HG03378 (cell line): Measurements from ENCODE around the gene SNX27.
"Not testable (repeated sequence)": the region's sequence is repeated elsewhere in the genome, so short reads cannot be mapped to it uniquely, and the experiment has no call there.

Experiments
- ATAC-seq: cut with Tn5 transposase; IDR thresholded peaks from one replicate; pipeline ENCODE4 v1.9.1; 2021; ENCODE audit warnings: mild to moderate bottlenecking, moderate library complexity; ENCODE audit not compliant: unreplicated experiment

Gene SNX27

DNA sequence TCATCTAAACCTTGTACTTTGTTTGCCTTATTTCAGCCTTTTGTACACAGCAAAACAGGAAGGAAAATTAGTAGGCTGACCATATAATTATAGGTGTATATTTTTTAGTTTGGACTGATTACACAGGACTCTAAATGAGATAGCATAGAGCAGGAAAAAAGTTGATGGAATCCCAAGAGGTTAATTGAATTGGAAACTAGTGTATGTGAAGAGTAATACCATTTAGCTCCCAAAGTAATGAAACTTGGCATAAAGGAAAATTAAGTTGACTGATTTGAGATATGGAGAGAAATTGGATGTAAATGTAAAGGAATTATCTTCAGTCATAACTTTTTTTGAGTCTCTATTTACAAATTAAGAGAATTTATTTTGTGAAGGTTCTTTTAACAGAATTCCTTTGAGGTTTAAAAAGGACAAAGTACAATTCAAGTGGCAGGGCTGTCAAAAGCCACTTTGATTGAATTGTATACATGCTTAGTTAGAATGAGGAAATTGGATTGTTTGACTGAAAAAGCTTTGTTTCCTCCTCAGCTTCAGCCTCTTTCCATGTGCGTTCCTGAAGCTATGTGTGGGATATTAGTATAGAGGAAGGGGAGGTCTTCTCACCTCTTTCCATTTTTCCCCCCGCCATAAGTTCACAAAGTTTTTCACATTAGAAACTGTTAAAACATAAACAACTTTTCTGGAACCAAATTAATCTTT, 26.4 kb downstream of the SNX27 start:
- ATAC-seq = no peak

DNA sequence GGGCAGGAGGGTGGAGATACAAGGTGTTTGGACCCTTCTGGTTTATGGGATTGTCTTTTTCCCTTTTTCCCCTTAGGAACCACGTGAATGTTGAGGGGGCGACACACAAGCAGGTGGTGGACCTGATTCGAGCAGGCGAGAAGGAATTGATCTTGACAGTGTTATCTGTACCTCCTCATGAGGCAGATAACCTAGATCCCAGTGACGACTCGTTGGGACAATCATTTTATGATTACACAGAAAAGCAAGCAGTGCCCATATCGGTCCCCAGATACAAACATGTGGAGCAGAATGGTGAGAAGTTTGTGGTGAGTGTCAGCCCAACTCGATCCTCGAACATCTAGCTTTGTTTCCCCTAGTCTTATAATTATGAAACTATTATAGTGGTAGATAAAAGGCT, 27.0 kb downstream of the SNX27 start:
- no peak for ATAC-seq

DNA sequence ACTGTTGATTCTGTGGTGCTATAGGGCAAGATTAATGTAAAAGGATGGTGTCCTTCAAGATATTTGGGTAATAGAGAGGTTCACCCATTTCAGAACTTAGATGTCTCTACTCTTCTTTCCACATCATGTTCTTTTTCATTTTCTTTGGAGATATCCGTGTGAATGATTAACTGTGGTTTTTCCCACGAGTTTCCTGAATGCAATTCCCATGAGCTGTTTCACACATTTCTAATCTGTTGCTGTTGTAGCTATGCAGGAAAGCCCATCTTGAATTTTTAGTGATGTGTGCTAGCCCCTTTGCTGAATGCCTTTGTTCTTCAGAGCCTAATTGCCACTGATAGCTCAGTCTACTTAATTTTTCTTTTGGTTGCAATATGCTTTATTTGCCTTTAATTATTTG, 27.6 kb downstream of the SNX27 start:
- ATAC-seq = no peak

DNA sequence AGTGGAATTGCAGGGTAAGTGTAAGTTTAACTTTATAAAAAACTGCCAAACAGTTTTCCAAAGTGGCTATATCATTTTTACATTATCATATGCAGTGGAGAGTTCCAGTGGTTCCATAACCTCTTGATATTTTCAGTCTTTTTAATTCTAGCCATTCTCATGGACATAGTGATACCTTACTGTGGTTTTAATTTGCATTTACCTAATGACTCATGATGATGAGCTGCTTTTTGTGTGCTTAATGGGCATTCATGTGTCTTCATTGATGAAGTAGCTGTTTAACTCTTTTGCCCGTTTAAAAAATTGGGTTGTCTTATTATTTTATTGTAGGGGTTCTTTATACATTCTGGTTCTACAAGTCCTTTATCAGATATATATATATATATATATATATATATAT, 29.4 kb downstream of the SNX27 start:
- no peak for ATAC-seq

DNA sequence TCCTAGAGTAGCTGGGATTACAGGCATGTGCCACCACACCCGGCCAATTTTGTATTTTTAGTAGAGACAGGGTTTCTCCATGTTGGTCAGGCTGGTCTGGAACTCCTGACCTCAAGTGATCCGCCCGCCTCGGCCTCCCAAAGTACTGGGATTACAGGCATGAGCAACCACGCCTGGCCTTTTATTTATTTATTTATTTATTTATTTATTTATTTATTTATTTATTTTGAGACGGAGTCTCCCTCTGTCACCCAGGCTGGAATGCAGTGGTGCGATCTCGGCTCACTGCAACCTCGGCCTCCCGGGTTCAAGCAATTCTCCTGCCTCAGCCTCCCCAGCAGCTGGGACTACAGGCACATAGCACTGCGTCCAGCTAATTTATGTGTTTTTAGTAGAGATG, 31.2 kb downstream of the SNX27 start:
- ATAC-seq = not testable (repeated sequence)

DNA sequence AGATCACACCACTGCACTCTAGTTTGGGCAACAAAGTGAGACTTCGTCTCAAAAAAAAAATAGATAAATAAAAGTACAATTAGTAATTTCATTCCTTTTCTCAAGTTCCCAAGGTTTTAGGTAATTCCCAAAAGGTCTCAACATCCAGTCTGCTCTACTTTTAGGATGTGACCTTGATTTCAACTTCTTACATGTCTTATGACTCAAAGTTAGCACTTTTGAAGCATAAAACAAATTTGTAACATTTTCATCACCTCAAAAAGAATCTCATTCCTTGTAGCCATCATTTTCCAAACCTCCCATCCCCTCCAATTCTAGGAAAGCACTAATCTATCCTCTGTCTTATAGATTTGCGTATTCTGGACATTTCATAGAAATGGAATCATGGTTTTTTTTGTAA, 32.2 kb downstream of the SNX27 start:
- ATAC-seq = no peak

DNA sequence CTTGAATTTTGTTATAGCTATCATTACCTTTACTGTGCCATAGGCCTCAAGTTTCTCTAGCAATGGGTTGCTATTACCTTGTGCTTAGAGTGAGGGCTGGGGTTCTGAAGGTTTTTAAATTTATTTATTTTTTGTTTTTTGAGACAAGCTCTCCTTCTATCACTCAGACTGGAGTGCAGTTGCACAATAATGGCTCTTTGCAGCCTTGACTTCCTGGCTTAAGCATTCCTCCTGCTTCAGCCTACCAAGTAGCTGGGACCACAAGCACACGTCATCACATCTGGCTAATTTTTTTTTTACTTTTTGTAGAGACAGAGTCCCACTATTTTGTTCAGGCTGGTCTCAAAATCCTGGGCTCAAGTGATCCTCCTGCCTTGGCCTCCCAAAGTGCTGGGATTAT, 41.5 kb downstream of the SNX27 start:
- no peak for ATAC-seq

DNA sequence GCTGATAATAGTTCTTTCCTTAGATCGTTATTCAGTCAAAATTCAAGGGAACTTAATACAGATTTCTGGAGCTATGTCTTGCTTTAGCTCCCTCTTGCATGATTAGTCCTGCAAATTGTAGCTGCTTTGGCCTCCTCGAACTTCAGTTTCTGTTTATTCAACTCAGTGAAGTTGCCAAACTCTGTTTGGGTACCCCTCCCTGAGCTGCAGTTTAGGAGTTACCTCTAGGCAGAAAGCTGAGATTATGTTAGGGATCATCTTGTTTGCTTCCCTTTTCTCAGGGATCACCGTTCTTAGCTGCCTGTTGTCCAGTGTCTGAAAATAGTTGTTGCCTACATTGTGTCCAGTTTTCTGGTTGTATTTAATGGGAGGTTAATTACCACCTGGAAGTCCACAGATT, 43.5 kb downstream of the SNX27 start:
- no peak for ATAC-seq

DNA sequence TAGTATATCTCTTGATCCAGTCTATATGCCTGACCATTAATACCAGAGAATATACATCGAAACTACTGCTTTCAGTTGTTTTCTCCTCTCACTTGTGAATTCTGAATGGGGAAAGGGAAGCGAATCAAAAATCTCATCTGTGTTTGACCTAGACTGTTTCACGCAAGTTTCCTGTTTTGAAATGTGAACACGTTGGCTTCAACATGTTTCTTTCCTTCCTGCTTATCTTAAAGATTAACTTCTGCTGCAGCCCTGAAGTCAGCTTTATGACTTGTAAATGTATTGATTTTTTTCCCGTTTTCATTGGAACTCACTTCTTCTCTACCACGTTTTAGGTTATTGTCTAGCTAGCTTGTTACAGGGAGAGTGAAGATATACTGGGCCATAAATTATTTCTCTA, 49.9 kb downstream of the SNX27 start:
- ATAC-seq = no peak

DNA sequence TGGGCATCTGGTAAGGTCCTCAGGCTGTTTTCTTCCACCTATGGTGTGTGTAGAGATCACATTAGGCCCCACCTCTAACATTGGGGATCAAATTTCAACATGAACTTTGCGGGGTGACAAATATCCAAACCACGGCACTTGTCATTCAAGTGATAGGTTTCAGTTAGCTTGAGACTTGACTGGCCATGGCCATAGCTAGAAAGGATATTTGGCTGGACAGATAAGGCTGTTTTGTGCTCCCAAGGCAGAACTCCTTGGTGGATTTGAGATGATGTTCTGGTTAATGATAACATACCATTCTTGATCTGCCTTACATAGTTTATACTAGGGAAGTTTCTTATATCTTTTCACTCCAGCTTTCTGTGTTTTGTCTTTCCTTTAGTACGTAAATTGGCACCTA, 56.2 kb downstream of the SNX27 start:
- ATAC-seq = no peak

DNA sequence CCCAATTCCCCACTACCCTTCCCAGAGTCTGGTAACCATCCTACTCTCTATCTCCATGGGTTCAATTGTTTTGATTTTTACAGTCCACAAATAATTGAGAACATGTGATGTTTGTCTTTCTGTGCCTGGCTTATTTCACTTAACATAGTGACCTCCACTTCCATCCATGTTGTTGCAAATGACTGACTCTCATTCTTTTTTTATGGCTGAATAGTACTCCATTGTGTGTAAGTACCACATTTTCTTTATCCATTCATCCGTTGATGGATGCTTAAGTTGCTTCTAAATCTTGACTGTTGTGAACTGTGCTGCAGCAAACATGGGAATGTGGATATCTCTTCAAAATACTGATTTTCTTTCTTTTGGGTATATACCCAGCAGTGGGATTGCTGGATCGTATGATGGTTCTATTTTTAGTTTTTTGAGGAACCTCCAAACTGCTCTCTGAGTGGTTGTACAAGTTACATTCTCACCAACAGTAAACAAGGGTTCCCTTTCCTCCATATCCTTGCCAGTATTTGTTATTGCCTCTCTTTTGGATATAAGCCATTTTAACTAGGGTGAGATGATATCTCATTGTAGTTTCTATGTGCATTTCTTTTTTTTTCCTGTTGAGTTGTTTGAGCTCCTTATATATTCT, 58.3 kb downstream of the SNX27 start:
- ATAC-seq = not testable (repeated sequence)

DNA sequence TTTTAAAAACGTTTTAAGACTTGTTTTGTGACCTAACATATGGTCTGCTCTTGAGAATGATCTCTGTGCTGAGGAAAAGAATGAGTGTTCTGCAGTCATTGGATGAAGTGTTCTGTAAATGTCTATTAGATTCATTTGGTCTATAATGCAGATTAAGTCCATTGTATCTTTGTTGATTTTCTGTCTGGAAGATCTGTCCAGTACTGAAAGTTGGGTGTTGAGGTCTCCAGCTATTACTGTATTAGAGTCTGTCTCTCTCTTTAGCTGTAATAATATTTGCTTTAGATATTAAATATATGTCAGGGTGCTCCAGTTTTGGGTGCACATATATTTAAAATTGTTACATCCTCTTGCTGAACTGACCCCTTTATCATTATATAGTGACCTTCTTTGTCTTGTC, 61.6 kb downstream of the SNX27 start:
- ATAC-seq = no peak

DNA sequence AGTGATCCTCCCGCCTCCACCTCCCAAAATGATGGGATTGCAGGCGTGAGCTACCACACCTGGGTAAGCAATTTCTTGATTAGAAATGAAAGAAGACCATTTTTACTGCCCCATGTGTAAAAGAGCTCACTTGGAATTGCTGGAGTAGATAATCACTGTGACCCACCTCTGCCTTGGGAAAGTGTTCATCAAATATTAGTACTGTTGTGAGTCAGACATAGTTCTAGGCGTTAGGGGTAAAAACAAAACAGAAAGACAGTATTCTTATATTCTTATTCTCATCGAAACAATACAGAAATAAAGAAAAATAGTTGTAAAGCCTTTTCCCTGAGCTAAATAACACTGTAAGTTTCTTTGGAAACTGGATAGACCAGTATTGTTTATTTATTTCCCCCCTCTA, 68.5 kb downstream of the SNX27 start:
- no peak for ATAC-seq

DNA sequence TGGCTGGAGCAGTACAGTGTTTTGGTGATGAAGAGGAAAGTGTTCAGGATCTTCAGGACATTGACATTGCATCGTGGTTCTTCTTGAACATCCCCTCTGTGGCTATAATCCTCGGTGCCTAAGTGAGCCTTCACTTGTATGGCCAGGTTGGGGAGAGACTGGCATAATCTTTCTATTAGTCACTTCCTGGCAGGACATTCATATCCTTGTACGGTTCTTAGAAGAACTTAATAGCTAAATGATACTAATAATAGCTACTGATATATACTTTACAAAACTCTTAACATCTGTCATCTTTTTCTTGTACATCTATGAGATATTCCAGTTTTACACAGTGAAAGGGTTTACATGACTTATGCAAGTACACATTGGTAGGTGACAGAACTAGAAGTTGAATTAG, 69.0 kb downstream of the SNX27 start:
- no peak for ATAC-seq

DNA sequence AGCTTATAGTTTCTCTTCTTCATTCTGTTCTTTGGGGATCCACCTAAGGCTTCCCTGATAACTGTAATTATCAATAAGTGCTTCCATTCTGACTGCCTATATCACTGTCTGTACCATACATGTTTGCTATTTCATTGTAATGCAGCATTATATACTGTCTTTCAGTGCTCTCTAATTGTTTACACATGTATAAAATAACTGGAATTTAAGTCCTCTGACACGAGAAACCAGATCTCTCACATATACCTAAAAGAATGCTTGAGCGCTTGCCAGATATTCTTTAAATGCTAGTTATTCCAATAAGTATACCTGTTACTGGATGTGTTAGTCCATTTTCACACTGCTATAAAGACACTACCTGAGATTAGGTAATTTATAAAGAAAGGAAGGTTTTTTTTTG, 70.1 kb downstream of the SNX27 start:
- ATAC-seq = no peak

DNA sequence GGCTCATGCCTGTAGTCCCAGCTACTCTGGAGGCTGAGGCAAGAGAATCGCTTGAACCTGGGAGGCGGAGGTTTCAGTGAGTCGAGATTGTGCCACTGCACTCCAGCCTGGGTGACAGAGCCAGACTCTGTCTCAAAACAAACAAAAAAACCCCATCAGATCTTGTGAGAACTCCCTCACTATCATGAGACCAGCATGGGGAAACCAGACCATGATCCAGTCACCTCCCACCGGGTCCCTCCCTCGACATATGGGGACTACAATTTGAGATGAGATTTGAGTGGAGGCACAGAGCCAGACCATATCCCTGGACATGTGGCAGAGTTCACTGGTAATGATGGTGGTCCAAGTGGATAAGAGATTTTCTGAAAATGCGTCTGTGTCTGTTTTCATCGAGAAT, 71.1 kb downstream of the SNX27 start:
- ATAC-seq = not testable (repeated sequence)

DNA sequence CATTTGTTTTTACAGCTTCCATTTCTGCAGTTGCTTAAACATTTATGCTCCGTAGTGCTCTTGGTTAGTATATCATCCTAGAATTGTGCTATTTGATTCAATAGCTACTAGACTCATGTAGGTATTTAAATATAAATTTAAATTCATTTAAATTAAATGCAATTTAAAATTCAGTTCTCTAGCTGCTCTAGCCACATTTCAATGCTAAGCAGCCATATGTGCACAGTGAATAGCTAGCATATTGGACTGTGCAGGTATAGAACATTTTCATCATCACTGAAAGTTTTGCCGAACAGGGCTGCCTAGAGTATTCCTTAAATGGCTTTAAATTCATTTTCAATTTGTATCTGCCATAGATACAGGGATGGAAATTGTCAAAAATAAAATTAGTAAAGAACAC, 72.3 kb downstream of the SNX27 start:
- ATAC-seq = no peak

DNA sequence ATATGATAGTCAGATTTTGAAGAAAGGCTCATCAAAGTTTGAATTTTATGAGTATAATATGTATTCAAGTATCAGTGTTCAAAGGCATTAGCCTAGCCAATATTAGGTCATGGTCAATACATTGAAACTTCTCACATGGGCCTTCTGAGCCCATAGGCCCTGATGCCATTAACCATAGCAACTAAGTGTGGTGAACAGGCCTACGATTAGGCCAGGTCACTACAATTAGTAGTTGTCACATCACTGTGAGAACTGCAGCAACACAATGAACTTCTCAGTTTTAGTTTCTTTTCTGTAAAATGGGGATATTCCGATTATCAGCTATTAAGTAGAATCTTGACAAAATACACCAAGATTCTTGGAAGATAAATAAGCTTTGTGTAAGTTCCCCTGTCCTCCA, 74.7 kb downstream of the SNX27 start:
- no peak for ATAC-seq

DNA sequence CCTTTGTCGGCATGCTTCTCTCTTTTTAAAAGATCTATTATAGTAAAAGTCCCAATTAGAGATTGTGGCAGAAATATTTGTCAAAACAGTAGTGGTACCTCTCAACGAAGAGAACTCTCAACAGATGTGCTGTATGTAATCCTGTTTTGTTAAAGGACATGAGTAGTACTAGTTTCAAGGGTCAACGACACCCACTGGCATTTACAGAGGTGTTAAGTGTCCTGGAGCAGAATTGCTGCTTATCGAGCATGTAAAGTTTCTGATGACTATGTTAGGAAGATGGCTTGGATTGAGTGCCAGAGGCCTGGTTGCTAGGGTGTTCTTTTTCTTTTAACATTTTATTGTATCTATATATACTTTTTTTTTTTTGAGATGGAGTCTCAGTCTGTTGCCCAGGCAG, 77.6 kb downstream of the SNX27 start:
- ATAC-seq = no peak

DNA sequence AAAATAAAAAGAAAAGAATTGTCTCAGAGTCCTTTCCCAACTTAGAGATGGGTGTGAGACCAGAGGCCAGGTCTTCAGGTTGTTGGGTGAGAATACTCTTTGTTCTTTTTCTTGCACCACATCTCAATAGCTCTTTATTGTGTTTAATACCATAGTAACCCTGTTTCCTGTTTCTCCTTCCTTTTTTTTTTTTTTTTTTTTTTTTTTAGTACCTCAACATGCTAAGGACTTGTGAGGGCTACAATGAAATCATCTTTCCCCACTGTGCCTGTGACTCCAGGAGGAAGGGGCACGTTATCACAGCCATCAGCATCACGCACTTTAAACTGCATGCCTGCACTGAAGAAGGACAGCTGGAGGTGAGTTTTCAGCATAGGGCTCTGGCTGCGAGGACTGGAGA, 80.4 kb downstream of the SNX27 start:
- ATAC-seq = no peak

DNA sequence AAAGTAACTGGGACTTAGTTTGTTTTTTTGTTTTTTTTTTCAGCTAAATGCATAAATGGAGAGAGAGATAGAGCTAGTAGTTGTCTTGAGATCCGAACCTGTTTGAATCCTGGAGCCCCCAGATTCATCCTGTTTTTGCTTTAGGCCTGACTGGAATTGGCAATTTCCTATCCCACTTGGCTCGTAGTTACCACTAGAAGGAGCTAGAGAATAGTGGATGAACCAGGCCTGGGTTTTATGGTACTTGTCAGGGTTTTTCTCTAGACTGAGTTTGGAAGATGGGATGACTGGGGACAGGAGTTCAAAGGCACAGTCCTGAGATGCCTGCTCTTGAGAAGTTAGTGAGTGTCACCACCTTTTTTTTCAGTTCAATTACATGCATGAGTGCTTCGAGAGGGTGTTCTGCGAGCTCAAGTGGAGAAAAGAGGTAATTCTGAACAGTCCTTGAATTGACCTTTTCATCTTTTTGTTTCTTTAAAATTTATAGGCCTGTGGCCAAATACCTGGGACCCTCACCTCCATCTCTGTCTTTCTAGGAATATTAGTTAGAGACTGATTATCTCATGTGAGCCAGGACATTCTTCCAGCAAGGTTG, 81.3 kb downstream of the SNX27 start:
- no peak for ATAC-seq

DNA sequence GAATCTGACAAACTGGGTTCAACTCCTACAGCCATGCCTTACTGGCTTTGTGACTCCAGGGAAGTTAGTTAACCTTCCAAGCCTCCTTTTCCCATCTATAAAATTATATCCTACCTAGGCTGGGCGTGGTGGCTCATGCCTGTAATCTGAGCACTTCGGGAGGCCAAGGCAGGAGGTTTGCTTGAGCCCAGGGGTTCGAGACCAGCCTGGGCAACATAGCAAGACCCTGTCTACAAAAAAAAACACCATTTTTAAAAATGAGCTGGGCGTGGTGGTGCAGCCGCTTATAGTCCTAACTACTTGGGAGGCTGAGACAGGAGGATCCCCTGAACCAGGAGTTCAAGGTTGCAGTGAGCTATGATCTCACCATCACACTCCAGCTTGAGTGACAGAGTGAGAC, 89.7 kb downstream of the SNX27 start:
- no peak for ATAC-seq

DNA sequence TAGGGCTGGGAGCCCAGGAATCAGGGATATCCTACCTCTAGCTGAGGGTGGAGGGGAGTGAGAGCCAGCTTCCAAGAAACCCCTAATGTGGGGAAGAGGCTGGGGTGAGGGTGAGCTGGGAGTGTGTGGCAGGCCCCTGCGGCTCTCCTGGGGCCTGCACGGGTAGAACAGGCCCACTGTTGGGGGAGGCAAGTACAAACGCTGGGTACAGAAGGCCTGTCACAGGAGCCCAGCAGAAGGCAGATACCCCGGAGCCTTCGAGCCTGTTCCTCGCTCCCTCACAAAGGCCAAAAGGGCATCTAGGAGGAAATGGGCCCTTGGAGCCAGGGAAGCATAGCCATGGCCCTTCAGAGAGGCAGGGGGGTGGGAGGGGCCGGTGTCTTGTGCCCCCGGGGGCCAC, 91.1 kb downstream of the SNX27 start:
- ATAC-seq = no peak
